ENCODE measurements around the gene IRF4.

The IRF4 gene

GRCh38 chr6:381742-382461, 9.7 kb upstream of the IRF4 start:
- DNase-seq (ENCODE audit: low read depth) = no peak

- no peak for DNase-seq (ENCODE audit: low read depth)
Measured at GRCh38 chr6:382883-383810, 8.4 kb upstream of the IRF4 start.

GRCh38 chr6:383856-384255, 7.7 kb upstream of the IRF4 start:
- DNase-seq (ENCODE audit: low read depth) = no peak

DNA sequence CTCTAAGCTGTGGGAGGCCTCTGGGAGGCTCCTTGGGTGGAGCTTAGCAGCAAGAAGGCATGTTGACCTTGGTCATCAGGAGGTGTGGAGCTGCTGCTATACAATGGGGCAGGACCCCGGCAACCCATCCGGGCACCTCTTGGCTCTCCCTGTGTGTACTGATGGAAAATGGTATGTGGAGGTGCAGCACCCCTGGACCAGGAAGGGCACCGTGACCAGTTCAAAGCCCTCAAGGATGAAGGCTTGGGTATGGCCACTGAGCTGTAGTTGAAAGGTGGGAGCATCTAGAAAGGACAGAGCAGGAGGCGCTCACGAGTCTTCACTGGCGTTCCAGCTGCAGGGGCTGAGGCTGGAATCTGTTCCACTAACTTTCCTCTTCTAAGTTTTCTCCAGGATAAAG, 6.7 kb upstream of the IRF4 start:
- DNase-seq (ENCODE audit: low read depth) = no peak

DNA sequence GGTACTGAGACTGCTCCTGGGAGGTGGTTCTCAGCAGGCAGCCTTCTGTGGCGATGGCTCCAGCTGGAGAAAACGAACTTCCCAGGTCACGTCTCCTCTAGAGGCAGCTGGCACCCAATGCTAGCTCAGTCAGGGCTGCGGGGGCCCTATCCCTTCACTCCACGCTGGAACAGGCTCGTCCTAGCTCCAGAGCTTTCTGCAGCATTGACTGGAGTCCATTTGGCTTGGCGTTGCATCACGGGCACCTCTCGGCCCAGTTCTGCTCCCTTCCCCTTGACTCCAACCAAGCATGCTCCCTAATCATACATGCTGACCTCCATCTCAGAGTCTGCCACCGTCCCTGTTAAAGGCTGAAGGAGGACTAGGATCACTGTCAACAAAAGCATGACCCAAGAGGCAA, 5.9 kb upstream of the IRF4 start:
- DNase-seq (ENCODE audit: low read depth) = no peak

DNA sequence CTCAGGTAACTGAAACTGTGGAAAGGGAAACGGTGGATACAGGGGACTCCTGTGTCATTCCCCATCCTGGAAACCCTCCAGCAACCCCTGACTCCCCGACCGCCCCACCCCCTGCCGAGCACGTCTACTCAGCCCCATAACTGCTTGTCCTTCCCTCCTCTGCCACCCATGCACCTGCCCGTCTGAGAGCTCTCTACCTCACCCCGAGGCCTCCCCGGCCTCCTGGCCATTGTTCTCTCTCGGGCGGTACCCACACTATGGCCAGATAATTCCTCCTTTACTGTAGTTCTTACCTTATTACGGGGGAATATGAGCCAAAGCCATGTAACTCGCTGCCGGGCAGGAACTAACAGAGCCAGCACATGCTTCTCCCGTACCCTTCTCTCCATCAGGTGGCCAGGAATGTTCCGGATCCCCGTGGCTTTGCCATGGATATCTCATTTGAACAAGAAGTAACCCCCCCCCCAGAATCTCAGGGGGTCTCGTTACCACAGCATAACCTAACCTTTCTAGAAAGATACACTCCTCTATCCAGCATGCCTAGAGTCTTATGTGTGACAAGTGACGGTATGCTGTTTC, 4.8 kb upstream of the IRF4 start:
- DNase-seq (ENCODE audit: low read depth) = no peak

DNA sequence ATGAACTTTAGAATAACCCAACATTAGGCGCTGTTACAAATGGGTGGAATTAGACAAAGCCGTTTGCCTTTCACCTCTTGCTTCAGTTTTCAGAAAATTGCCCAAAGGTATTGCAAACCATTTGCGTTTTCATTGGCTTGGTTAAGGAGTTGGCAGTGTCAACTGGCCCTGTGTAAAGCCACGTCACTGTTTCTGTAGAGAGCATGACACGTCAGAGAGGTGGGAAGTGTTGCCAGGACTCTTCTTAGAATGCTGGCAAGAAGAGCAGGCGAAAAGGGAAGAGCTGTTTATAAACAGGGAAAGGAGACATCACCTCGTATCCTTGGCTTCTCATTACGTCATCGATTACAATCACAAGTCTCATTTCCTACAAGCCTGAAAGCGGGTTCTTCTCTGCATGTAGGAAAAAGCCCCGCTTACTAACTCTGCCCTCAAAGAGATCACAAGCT, 4.2 kb upstream of the IRF4 start:
- DNase-seq (ENCODE audit: low read depth) = no peak

- DNase-seq (ENCODE audit: low read depth) = no peak
Measured at GRCh38 chr6:388202-388903, 3.2 kb upstream of the IRF4 start.

DNA sequence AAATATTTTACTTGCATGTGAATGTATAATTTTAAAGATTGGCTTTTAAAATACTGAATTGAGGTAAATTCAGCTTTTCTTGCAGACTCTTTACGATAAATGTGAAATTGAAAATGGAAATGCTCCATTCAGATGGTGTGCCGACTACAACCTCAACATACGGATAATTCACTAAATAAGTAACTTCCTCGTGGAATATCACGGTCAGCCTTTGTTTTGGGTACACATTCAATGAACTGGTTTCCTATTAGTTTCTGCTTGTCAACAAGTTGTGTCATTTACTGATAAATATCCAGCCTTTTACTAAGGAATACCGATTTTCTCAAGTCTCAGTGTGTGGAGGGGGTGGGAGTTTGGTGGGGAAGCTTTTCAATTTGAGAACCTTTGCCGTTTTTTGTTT, 2.4 kb upstream of the IRF4 start:
- DNase-seq (ENCODE audit: low read depth) = no peak

DNA sequence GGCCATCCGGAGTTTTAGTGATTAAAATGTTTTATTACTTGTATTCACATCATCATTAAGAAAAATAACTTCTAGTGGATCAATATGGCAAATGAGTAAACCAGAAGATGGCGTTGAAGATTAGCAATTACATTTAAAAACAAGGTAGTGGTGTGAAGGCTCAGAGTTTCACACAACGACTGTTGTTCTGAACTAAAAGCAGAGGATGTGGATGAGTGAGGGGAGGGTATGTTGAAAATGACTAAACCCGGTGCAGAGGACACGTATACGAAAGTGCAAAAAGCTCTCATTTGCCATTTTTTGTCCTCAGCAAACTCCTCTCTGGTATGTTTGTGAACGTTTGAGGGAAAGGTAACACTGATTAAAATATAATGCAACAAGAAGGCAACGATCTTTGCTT, 1.9 kb upstream of the IRF4 start:
- no peak for DNase-seq (ENCODE audit: low read depth)

- DNase-seq (ENCODE audit: low read depth) = no peak
Measured at GRCh38 chr6:390914-391558, 516 bp upstream of the IRF4 start.

- DNase-seq (ENCODE audit: low read depth) = no peak
Measured at GRCh38 chr6:392441-393390, 1.2 kb downstream of the IRF4 start.

GRCh38 chr6:393391-394221, 2.1 kb downstream of the IRF4 start:
- no peak for DNase-seq (ENCODE audit: low read depth)

GRCh38 chr6:394641-395289, 3.2 kb downstream of the IRF4 start:
- DNase-seq (ENCODE audit: low read depth) = no peak

DNA sequence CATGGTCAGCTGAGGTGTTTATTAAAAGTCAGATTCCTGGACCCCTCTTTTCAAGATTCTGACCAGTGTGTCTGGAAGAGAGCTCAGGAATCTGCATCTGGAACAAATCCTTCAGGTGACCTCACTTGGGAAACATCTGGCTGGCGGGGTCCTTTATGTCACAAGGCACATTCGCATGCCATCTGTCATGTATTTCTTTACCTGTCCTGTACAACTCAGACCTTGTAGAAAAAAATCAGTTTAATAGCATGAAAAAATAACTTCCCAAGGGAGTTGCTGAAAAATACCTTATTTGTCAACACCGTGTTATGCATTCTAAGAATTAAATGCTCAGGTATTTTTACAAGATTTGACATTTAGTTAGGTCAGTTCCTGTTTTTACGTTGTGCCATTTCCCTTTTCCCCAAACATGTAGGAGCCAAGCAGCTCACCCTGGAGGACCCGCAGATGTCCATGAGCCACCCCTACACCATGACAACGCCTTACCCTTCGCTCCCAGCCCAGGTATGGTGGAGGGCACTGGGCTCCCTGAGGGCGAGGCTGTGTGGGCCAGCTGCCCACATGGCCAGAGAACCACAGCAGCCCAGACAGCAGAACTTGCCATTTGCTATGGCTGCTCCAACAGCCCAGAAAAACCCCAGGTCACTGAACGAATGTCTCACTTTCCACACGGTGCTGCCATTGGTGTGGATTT, 4.0 kb downstream of the IRF4 start:
- DNase-seq (ENCODE audit: low read depth) = no peak

DNA sequence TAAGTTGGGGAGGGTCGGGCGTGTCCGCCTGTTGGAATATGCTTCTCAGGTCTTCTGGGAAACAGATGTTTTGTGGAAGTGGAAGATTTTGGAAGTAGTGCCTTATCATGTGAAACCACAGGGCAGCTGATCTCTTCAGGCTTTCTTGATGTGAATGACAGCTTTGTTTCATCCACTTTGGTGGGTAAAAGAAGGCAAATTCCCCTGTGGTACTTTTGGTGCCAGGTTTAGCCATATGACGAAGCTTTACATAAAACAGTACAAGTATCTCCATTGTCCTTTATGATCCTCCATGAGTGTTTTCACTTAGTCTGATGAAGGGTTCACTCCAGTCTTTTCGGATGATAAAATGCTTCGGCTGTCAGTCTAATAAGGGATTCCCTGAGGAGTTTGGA, 4.6 kb downstream of the IRF4 start:
- no peak for DNase-seq (ENCODE audit: low read depth)

DNA sequence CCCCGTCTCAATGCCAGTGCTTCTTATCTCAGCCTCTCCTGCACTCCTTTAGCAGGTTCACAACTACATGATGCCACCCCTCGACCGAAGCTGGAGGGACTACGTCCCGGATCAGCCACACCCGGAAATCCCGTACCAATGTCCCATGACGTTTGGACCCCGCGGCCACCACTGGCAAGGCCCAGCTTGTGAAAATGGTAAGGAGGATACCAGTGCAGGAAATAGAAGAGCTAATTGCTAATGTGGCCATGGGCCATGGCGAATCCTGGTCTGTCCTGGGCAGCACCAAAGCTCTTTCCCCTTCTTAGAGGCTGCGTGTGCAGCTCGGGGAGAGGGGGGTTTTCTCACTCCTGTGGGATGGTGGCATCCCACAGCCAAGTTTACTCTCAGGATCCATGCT, 5.5 kb downstream of the IRF4 start:
- no peak for DNase-seq (ENCODE audit: low read depth)

GRCh38 chr6:397604-398003, 6.1 kb downstream of the IRF4 start:
- DNase-seq (ENCODE audit: low read depth) = no peak

- no peak for DNase-seq (ENCODE audit: low read depth)
Measured at GRCh38 chr6:398065-398464, 6.5 kb downstream of the IRF4 start.
